Hematopoietic multipotent progenitor cell treated with erythropoietin and hydrocortisone succinate and interleukin-3 and kit ligand, for 15 days (in vitro differentiated cells): ENCODE results near the gene ARF3.

Source experiments
- DNase-seq: peaks from one replicate; pipeline ENCODE4 v3.0.0-alpha.2; 2015; ENCODE audit warnings: low spot score

Gene ARF3

GRCh38 chr12:48966177-48966895 lies 9.0 kb upstream of the ARF3 start:
- no peak for DNase-seq

- DNase-seq = no peak
Measured at GRCh38 chr12:48965298-48965838, 8.1 kb upstream of the ARF3 start.

GRCh38 chr12:48961801-48962200 lies 4.5 kb upstream of the ARF3 start:
- DNase-seq = no peak

GRCh38 chr12:48961331-48961730 lies 4.0 kb upstream of the ARF3 start:
- DNase-seq = no peak

- no peak for DNase-seq
Measured at GRCh38 chr12:48960834-48961233, 3.5 kb upstream of the ARF3 start.

- DNase-seq = no peak
Measured at GRCh38 chr12:48958049-48958388, 732 bp upstream of the ARF3 start.

GRCh38 chr12:48956279-48957140 lies 777 bp downstream of the ARF3 start:
- DNase-seq = no peak

GRCh38 chr12:48954841-48955501 lies 2.3 kb downstream of the ARF3 start:
- no peak for DNase-seq

- no peak for DNase-seq
Measured at GRCh38 chr12:48954061-48954460, 3.2 kb downstream of the ARF3 start.

GRCh38 chr12:48952691-48953090 lies 4.6 kb downstream of the ARF3 start:
- no peak for DNase-seq

GRCh38 chr12:48947727-48948126 lies 9.6 kb downstream of the ARF3 start:
- no peak for DNase-seq

- DNase-seq = no peak
Measured at GRCh38 chr12:48946943-48947342, 10.3 kb downstream of the ARF3 start.

GRCh38 chr12:48946205-48946604 lies 11.1 kb downstream of the ARF3 start:
- no peak for DNase-seq

- no peak for DNase-seq
Measured at GRCh38 chr12:48943221-48943620, 14.1 kb downstream of the ARF3 start.

GRCh38 chr12:48940181-48940580 lies 17.1 kb downstream of the ARF3 start:
- no peak for DNase-seq

- no peak for DNase-seq
Measured at GRCh38 chr12:48938805-48939204, 18.5 kb downstream of the ARF3 start.

- DNase-seq = no peak
Measured at GRCh38 chr12:48937170-48937569, 20.1 kb downstream of the ARF3 start.

GRCh38 chr12:48936379-48936979 lies 20.8 kb downstream of the ARF3 start:
- peak; percentile 76 for DNase-seq

- DNase-seq = no peak
Measured at GRCh38 chr12:48934312-48934706, 23.0 kb downstream of the ARF3 start.

- no peak for DNase-seq
Measured at GRCh38 chr12:48933664-48934311, 23.5 kb downstream of the ARF3 start.

- DNase-seq = no peak
Measured at GRCh38 chr12:48932878-48933277, 24.4 kb downstream of the ARF3 start.

GRCh38 chr12:48930475-48930874 lies 26.8 kb downstream of the ARF3 start:
- no peak for DNase-seq
